ENCODE measurements around the gene SH2D6.
"Not testable (repeated sequence)": the region's sequence is repeated elsewhere in the genome, so short reads cannot be mapped to it uniquely, and the experiment has no call there.

Gene SH2D6

DNA sequence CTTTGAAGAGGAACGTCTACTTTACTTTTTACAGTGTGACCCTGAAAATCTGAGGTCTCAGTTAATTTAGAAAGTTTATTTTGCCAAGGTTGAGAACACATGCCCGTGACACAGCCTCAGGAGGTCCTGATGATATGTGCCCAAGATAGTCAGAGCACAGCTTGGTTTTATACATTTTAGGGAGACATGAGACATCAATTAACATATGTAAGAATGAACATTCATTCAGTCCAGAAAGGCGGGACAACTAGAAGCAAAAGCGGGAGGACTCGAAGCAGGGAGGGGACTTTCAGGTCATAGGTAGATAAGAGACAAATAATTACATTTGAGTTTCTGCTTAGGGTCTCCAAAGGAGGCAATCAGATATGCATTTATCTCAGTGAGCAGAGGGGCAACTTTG lies 40.3 kb upstream of the SH2D6 start:
- no peak for FAIRE-seq
- TF ChIP-seq, protein P1, sequence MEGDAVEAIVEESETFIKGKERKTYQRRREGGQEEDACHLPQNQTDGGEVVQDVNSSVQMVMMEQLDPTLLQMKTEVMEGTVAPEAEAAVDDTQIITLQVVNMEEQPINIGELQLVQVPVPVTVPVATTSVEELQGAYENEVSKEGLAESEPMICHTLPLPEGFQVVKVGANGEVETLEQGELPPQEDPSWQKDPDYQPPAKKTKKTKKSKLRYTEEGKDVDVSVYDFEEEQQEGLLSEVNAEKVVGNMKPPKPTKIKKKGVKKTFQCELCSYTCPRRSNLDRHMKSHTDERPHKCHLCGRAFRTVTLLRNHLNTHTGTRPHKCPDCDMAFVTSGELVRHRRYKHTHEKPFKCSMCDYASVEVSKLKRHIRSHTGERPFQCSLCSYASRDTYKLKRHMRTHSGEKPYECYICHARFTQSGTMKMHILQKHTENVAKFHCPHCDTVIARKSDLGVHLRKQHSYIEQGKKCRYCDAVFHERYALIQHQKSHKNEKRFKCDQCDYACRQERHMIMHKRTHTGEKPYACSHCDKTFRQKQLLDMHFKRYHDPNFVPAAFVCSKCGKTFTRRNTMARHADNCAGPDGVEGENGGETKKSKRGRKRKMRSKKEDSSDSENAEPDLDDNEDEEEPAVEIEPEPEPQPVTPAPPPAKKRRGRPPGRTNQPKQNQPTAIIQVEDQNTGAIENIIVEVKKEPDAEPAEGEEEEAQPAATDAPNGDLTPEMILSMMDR (IDR thresholded peaks at IDR 0.05; ENCODE audit: insufficient read depth, missing control alignments): no peak

DNA sequence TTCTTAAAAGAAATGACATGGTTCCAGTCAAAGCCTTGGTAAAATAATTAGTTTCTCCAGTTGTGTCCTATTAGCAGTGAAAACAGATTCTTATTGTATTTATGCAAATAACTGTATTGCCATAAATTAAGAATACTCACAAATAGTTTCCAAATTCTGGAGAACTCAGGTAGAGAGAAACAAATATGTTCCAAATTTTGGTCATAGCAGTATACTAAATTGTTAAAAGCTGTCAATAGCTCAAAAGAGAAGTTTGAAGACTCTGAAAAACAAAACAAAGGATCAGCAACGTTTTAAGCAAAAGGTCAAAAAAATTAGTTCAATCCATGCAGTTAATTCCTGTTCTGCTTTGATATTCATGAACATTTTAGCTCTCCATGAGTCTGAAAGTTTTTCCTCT lies 38.5 kb upstream of the SH2D6 start:
- DNase-seq (ENCODE audit: insufficient read length, low spot score) (no peak), FAIRE-seq (no peak)
- TF ChIP-seq, protein P1 (IDR thresholded peaks at IDR 0.05; ENCODE audit: insufficient read depth, missing control alignments): no peak

More for the DNA sequence above, 40.3 kb upstream of the SH2D6 start:
- no peak for DNase-seq (ENCODE audit: insufficient read length, low spot score)

DNA sequence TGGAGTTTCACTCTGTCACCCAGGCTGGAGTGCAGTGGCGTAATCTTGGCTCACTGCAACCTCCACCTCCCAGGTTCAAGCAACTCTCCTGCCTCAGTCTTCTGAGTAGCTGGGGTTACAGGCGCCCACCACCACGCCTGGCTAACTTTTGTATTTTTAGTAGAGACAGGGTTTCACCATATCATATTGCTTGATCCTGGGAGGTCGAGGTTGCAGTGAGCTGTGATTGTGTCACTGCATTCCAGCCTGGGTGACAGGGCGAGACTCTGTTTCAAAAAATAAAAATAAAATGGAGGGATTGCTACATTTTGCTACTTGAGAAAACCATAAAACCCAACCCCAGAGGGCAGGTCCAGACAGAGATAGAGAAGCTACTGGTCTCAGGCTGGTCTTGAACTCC lies 35.4 kb upstream of the SH2D6 start:
- not testable (repeated sequence) for DNase-seq (ENCODE audit: insufficient read length, low spot score); FAIRE-seq

DNA sequence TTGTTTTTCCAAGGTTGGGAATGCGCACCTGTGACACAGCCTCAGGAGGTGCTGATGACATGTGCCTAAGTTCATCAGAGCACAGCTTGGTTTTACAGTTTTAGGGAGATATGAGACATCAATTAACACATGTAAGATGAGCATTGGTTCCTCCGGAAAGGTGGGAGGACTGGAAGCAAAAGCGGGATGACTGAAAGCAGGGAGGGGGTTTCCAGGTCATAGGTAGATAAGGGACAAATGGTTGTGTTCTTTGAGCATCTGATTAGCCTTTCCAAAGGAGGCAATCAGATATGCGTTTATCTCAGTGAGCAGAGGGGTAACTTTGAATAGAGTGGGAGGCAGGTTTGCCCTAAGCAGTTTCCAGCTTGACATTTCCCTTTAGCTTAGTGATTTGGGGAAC lies 34.7 kb upstream of the SH2D6 start:
- no peak for FAIRE-seq
- TF ChIP-seq, protein P1 (IDR thresholded peaks at IDR 0.05; ENCODE audit: insufficient read depth, missing control alignments): no peak
- DNase-seq (ENCODE audit: insufficient read length, low spot score): no peak

DNA sequence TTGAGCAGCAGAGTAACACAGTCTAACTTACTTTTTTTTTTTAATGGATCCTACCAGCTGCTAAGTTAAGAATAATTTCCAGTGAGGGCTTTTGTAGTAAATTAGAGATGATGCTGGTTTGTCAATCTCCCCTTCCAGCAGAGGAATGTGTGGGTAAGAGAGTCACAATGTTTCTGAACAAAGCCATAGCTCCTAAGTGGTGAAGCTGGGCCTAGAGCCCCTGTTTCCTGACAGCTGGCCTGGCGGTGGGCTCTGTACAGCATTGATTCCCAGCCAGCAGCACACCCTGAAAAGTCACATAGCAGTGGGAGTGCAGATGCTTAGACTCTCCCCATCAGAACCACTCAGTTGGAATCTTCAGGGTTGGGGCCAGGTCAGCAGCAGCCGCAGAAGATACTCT lies 32.8 kb upstream of the SH2D6 start:
- TF ChIP-seq, protein P1 (IDR thresholded peaks at IDR 0.05; ENCODE audit: insufficient read depth, missing control alignments): no peak
- FAIRE-seq (no peak), DNase-seq (ENCODE audit: insufficient read length, low spot score) (no peak)

DNA sequence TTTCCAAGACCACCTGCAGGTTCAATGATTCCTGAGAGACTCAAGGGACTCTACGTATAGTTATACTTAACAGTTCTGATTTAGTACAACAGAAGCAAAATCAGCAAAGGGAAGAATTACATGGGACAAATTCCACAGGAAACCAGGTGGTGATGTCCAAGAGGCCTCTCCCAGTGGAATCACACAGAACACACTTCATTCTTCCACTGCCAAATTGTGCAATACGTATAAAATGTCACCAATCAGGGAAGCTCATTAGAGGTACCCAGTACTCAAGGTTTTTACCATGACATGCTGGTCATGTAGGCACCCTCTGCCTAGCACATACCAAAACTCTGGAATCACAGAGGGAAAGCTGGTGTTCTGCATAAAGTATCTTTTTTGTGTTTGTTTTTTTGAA lies 30.8 kb upstream of the SH2D6 start:
- no peak for FAIRE-seq
- DNase-seq (ENCODE audit: insufficient read length, low spot score): no peak
- TF ChIP-seq, protein P1 (IDR thresholded peaks at IDR 0.05; ENCODE audit: insufficient read depth, missing control alignments): no peak

DNA sequence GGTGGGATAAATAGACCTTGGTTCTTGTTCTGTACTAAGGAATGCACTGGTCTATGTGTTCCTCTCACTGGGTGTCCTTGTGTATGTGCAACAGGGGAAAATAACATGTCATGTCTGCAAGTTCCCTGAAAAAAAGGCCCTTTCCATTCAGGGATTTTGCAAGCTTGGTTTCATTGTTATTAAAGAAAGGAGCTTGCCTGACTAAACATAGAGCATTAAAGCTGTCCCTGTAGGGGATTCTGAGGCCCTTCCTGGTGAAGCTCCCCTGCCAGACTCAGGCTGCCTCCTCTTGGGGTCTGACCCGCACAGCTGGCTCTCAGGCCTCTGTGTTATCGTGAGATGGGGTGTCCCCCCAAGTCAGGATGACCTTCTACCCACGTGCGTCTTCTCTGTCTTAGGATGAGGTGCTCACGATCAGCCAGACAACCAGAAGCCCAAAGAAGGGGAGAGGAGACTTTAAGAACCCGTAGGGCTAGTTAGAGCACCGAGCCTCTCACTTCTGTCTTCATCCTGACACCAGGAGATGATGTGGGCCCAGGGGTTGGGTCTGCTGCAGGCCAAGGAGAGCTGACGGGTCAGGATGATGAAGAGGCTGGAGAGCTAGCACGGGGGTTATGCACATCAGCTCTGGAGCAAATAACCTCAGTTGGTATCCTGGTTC lies 29.5 kb upstream of the SH2D6 start:
- FAIRE-seq: no peak
- TF ChIP-seq, protein P1 (IDR thresholded peaks at IDR 0.05; ENCODE audit: insufficient read depth, missing control alignments): no peak
- DNase-seq (ENCODE audit: insufficient read length, low spot score): no peak
